ENCODE measurements around the gene IGF1.

GRCh38 chr12:102429211-102430154, 50.9 kb downstream of the IGF1 start:
- TF ChIP-seq FOXM1 (IDR thresholded peaks at IDR 0.05; ENCODE audit: borderline replicate concordance, low read depth) (no peak), CREB1 (IDR thresholded peaks at IDR 0.05; ENCODE audit: low read depth) (no peak), EP300 (IDR thresholded peaks at IDR 0.05; ENCODE audit: borderline replicate concordance) (no peak), ZBTB7A (IDR thresholded peaks at IDR 0.05; ENCODE audit: low read depth) (no peak), REST (IDR thresholded peaks at IDR 0.05; ENCODE audit: low read depth) (no peak), EGR1 (IDR thresholded peaks at IDR 0.05) (no peak), YY1 (IDR thresholded peaks at IDR 0.05; ENCODE audit: low read depth) (no peak), TAF1 (IDR thresholded peaks at IDR 0.05; ENCODE audit: low read depth) (no peak), MAX (IDR thresholded peaks at IDR 0.05) (no peak), CEBPB (IDR thresholded peaks at IDR 0.05) (no peak), TEAD4 (IDR thresholded peaks at IDR 0.05) (no peak)

All from Ishikawa (cell line).